GM19238 (cell line): Measurements from ENCODE around the gene DOCK2.
A peak's percentile ranks its signal among the peaks of the same experiment; 100 is the strongest.
"Not testable (repeated sequence)": the region's sequence is repeated elsewhere in the genome, so short reads cannot be mapped to it uniquely, and the experiment has no call there.

ENCODE experiments used
- DNase-seq: peaks from one replicate; pipeline ENCODE4 v3.0.0; 2011; ENCODE audit warnings: low spot score; ENCODE audit not compliant: insufficient read length

Gene DOCK2

DNA sequence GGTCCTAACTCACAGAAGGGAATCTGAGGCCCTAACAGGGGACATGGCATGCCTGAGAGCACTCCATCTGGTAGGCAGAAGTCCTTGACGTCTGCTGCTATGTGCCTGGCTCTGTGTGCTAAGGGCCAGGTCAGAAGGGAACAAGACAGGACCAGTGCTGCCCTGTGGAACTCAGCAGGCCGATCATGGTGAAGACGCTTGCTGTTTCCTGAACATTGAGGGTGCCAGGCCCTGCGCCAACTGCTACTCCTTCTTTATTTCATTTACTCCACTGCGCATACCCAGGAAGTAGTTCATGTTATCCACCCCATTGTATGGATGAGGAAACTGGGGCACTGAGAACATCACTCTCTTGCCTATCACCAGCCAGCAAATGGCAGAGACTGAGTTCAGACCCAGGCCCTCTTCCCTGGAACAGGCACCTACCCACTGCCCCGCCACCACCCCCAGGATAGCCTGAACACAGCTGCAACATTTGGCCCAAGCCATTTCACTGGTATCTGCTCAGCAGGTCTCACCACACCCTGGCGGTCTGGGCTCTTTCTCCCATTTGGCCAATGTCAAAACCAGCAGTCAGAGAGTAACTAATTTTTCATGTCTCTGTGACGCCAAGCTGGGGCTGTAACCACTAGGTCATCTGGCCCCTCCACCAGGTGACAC, 443.8 kb downstream of the DOCK2 start:
- DNase-seq: no peak

DNA sequence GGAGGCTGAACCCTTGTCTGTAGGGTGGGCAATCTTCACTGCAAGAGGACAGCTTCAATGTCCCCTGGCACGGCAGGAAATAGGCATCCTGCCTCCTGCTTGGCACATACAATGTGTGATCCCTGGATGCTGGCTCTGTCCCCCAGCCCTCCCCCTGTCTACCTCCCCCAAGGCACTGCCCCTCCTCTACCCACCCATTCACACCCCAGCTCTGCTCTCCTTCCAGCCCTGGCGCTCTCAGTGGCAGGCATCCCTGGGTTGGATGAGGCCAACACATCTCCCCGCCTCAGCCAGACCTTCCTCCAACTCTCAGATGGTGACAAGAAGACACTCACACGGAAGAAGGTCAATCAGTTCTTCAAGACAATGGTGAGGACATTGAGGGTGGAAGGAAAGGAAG, 444.5 kb downstream of the DOCK2 start:
- DNase-seq: no peak

GRCh38 chr5:170082701-170083100, 445.6 kb downstream of the DOCK2 start:
- DNase-seq: no peak

GRCh38 chr5:170087168-170087817, 450.2 kb downstream of the DOCK2 start:
- no peak for DNase-seq

DNA sequence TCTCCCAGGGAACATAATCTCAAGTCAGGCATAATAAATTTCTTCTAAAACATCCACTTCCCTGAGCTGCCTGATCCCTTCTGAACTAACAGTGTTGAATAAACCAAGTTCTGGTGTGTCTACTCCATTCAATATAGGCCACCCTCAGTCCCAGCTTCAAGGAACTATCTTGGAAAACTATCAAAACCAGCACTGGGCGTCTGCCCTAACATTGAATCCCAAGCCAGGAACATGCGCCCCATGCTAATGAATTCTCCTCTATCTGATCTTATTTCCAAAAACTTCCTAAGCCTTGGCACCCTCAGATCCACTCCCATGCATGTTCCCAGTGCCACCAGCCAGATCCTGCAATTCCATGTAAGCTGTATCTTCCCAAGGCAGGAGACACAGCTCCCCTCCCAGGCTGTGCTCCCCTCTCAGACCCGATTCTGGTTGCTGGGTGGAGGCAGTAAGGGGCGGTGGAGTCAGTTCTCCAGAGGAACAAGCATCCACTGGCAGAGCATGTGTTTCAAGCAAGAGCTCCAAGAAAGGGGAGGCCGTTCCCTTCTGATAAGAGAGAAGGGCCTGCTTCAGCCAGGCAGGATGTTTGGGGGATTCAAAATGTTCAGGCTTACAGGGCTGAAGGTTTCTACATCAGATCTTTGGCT, 455.5 kb downstream of the DOCK2 start:
- DNase-seq: no peak

DNA sequence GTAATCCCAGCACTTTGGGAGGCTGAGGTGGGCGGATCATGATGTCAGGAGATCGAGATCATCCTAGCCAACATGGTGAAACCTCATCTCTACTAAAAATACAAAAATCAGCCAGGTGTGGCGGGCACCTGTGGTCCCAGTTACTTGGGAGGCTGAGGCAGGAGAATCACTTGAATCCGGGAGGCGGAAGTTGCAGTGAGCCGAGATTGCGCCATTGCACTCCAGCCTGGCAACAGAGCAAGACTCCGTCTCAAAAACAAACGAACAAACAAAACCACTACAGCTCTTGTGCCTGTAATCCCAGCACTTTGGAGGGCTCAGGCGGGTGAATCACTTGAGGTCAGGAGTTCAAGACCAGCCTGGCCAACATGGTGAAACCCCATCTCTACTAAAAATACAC, 457.3 kb downstream of the DOCK2 start:
- DNase-seq: not testable (repeated sequence)

- no peak for DNase-seq
Observed at GRCh38 chr5:170095646-170096045, 458.6 kb downstream of the DOCK2 start.

DNA sequence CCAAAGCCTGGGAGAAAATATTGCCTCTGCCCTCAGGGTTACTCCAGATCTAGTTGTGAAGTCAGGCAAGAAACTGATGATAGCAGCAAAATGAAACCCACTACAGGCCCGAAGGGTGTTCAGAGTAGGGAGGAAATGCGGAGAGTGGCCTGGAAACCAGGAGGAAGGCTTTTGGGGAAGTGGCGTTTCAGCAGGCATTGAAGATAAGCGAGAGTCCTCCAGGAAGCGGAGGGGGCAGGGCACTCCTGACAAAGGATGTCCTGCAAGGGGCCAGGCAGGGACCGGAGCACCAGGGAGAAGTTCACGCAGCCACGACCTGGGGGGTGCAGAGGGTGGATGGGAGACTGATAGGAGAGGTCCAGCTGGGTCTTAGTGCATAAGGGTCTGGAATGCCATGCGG, 460.9 kb downstream of the DOCK2 start:
- no peak for DNase-seq

GRCh38 chr5:170100066-170100943, 463.2 kb downstream of the DOCK2 start:
- peak; percentile 24 for DNase-seq

DNA sequence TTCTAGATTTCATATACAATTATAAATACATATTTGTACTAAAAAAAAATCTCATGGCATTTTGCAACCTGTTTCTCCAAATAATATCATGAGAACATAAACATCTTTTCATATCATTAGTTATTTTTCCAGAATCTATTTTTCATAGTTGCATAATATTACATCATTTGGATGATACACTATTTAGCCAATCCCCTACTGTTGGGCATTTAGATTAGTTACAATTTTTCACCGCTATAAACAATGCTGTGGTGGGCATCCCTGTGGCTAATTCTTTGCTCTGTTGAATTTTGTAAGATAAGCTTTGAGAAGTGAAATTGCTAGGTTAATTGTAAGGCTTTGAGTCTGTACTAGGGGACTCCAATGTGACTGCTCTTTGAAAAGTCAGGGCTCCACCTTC, 466.4 kb downstream of the DOCK2 start:
- DNase-seq: no peak

DNA sequence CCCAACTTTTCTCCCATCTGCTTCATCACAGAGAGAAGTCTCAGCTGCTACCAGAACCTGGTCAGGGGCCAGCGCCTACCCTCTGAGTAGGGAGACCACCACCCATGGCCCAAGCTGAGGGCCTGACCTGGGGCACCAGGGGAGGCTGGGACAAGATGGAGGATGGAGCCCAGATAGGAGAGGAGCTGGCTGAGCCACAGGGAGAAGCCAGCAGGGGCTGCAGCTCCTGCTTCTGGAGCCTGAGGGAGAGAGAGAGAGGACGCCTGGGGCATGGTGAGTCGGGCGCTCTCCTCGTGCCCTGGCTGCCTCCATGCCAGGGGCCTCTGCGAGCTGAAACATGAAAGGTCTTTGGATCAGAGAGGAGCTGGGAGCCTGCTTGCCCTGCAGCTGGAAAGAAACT, 467.2 kb downstream of the DOCK2 start:
- no peak for DNase-seq

DNA sequence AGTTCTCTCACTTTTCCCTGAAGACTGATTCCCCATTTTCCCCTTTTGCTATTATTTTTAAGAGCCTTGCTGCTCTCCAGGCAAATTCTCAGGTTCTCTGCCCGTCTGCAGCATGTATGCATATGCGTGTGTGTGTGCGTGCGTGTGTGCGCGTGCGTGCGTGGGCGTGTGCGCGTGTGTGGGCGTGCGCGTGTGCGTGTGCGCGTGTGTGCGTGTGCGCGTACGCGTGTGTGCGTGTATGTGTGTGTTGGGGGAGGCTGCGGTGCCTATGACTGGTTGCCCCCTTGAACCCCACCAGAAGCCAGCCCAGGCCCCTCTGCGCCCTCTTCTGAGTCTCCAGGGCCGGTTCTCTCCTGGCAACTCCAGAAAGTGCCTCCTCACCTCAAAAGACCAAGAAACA, 467.6 kb downstream of the DOCK2 start:
- no peak for DNase-seq

GRCh38 chr5:170105642-170106611, 468.9 kb downstream of the DOCK2 start, which contains the start of gene FOXI1:
TSS of gene FOXI1 (plus strand) at chr5:170105897. CDS start at chr5:170105958, 61 bp downstream.
- DNase-seq: no peak

GRCh38 chr5:170107674-170108073, 470.6 kb downstream of the DOCK2 start:
- DNase-seq: no peak

DNA sequence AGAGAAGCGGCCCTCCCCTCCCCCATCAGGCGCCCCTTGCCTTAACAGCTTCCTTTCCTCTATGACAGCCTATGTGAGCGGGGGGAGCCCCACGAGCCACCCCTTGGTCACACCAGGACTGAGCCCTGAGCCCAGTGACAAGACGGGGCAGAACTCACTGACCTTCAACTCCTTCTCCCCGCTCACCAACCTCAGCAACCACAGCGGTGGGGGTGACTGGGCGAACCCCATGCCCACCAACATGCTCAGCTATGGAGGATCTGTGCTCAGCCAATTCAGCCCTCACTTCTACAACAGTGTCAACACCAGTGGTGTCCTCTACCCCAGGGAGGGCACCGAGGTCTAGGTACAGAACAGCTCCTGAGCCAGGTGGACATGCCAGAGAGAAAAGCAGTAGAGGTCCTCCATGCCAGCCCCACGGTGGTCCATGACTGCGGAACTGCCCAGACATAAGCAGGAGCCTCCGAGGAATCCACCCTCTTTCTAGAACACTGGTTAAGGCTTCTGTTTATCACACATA, 471.3 kb downstream of the DOCK2 start:
- no peak for DNase-seq

- no peak for DNase-seq
Observed at GRCh38 chr5:170109059-170110031, 472.3 kb downstream of the DOCK2 start.

GRCh38 chr5:170110403-170111087, 473.5 kb downstream of the DOCK2 start:
- no peak for DNase-seq

- no peak for DNase-seq
Observed at GRCh38 chr5:170111088-170111785, 474.2 kb downstream of the DOCK2 start.
